IMR-90 (cell line): Measurements from ENCODE around the gene HS6ST3. TPM values are rescaled to one million over a fixed set of nuclear protein-coding genes. Genes with fewer than 3 reads are reported as not detected.

ENCODE experiments used
- ATAC-seq: fragments of 200-7000 bp; cut with Tn5 transposase; 2 replicates; pipeline ENCODE4 v1.9.1; 2020; ENCODE audit warnings: low read depth, mild to moderate bottlenecking, moderate library complexity
- BruUV-seq: library from RNA; stranded (reverse); fragments of 400-500 nt; replicated peaks from 2 replicates; lab custom pipeline; 2021; lab: Mats Ljungman, UMichigan
- CTCF ChIA-PET: fragments of 300-600 bp; formaldehyde crosslinking; extraction: SDS; loops from one replicate; lab custom pipeline; 2021; ENCODE audit warnings: antibody characterized with exemption; lab: Yijun Ruan, JAX
- POLR2A ChIA-PET: fragments of 300-600 bp; sonication (Branson Sonifier 250); formaldehyde crosslinking; loops from one replicate; lab custom pipeline; 2022; ENCODE audit warnings: antibody characterized with exemption; ENCODE audit not compliant: unreplicated experiment; lab: Charles Lee
- DNase-seq: peaks from one replicate; pipeline ENCODE4 v3.0.0; 2013
- H2AFZ ChIP-seq: replicated peaks from 2 replicates; pipeline ENCODE3; 2013; ENCODE audit warnings: low read length, mild to moderate bottlenecking; ENCODE audit not compliant: poor library complexity
- H2AK5ac ChIP-seq: 2 replicates; pipeline ENCODE4 v1.6.1; 2013; ENCODE audit warnings: low read depth, low read length, inconsistent platforms
- H2AK9ac ChIP-seq: replicated peaks from 2 replicates; pipeline ENCODE3; 2013; ENCODE audit warnings: mild to moderate bottlenecking, low read depth, low read length, moderate library complexity; ENCODE audit not compliant: poor library complexity
- H2BK120ac ChIP-seq: 2 replicates; pipeline ENCODE4 v1.6.1; 2013; ENCODE audit warnings: low read depth, low read length, inconsistent platforms
- H2BK15ac ChIP-seq: 3 replicates; pipeline ENCODE4 v1.6.1; 2013; ENCODE audit warnings: low read depth, low read length, inconsistent platforms
- H2BK20ac ChIP-seq: 2 replicates; pipeline ENCODE4 v1.6.1; 2013; ENCODE audit warnings: low read depth, mild to moderate bottlenecking, inconsistent platforms, low read length, moderate library complexity
- H2BK5ac ChIP-seq: 2 replicates; pipeline ENCODE4 v1.6.1; 2013; ENCODE audit warnings: mild to moderate bottlenecking, low read depth, low read length, inconsistent platforms; ENCODE audit not compliant: poor library complexity, severe bottlenecking
- H3K14ac ChIP-seq: replicated peaks from 2 replicates; pipeline ENCODE4 v1.6.1; 2013; ENCODE audit warnings: low read depth, low read length, inconsistent platforms
- H3K18ac ChIP-seq: 2 replicates; pipeline ENCODE4 v1.6.1; 2013; ENCODE audit warnings: low read depth, low read length, control low read depth
- H3K23ac ChIP-seq: 2 replicates; pipeline ENCODE4 v1.6.1; 2013; ENCODE audit warnings: low read depth, low read length, inconsistent platforms
- H3K27ac ChIP-seq: 2 replicates; pipeline ENCODE4 v1.5.1; 2013; ENCODE audit warnings: mild to moderate bottlenecking, control low read depth, low read length; ENCODE audit not compliant: insufficient read depth
- H3K27me3 ChIP-seq: 2 replicates; pipeline ENCODE4 v1.6.1; 2013; ENCODE audit warnings: low read length; ENCODE audit not compliant: control insufficient read depth, insufficient read depth
- H3K36me3 ChIP-seq: 2 replicates; pipeline ENCODE4 v1.6.1; 2013; ENCODE audit warnings: low read length, mixed read lengths; ENCODE audit not compliant: control insufficient read depth, insufficient read depth
- H3K4ac ChIP-seq: 2 replicates; pipeline ENCODE4 v1.6.1; 2013; ENCODE audit warnings: low read depth, low read length, inconsistent platforms
- H3K4me1 ChIP-seq: 2 replicates; pipeline ENCODE4 v1.6.1; 2013; ENCODE audit warnings: low read length, mixed read lengths; ENCODE audit not compliant: control insufficient read depth, insufficient read depth
- H3K4me2 ChIP-seq: 2 replicates; pipeline ENCODE4 v1.6.1; 2013; ENCODE audit warnings: low read depth, mild to moderate bottlenecking, control low read depth, low read length, moderate library complexity
- H3K4me3 ChIP-seq: 2 replicates; pipeline ENCODE4 v1.5.1; 2013; ENCODE audit warnings: low read depth, mild to moderate bottlenecking, control low read depth, low read length, moderate library complexity; ENCODE audit not compliant: insufficient read depth
- H3K56ac ChIP-seq: 2 replicates; pipeline ENCODE4 v1.6.1; 2013; ENCODE audit warnings: low read length, inconsistent platforms; ENCODE audit not compliant: insufficient read depth; ENCODE audit errors: extremely low read depth
- H3K79me1 ChIP-seq, 2 experiments: 2 replicates each; pipeline ENCODE4 v1.6.1; 2013; ENCODE audit warnings: low read length in 2 of 2, inconsistent platforms in 1 of 2, low read depth in 1 of 2
- H3K9ac ChIP-seq: 2 replicates; pipeline ENCODE4 v1.6.1; 2013; ENCODE audit warnings: low read depth, low read length, control low read depth
- H3K9me1 ChIP-seq: 2 replicates; pipeline ENCODE4 v1.6.1; 2013; ENCODE audit warnings: low read length, inconsistent platforms; ENCODE audit not compliant: insufficient read depth
- H3K9me3 ChIP-seq: 2 replicates; pipeline ENCODE4 v1.6.1; 2013; ENCODE audit warnings: low read length; ENCODE audit not compliant: control insufficient read depth, insufficient read depth
- H4K20me1 ChIP-seq: 2 replicates; pipeline ENCODE4 v1.6.1; 2013; ENCODE audit warnings: low read length, inconsistent platforms; ENCODE audit not compliant: insufficient read depth
- H4K5ac ChIP-seq: 2 replicates; pipeline ENCODE4 v1.6.1; 2013; ENCODE audit warnings: mild to moderate bottlenecking, low read depth, low read length, control low read depth
- H4K8ac ChIP-seq, 2 experiments: 2 replicates each; pipeline ENCODE4 v1.6.1; 2013; ENCODE audit warnings: low read depth in 2 of 2, low read length in 2 of 2, control low read depth in 1 of 2, inconsistent platforms in 1 of 2
- H4K91ac ChIP-seq: 2 replicates; pipeline ENCODE4 v1.6.1; 2013; ENCODE audit warnings: low read depth, low read length, inconsistent platforms; ENCODE audit not compliant: insufficient read depth
- BHLHE40 ChIP-seq: fragments of 150-350 bp; IDR thresholded peaks from 2 replicates; pipeline ENCODE4 v1.6.1; 2016; ENCODE audit warnings: mild to moderate bottlenecking, low read depth, low read length
- CEBPB ChIP-seq: IDR thresholded peaks from 2 replicates; pipeline ENCODE4 v1.6.1; 2012; ENCODE audit warnings: low read depth, low read length, improper control_type of control experiment
- CHD1 ChIP-seq: IDR thresholded peaks from 2 replicates; pipeline ENCODE4 v1.6.1; 2012; ENCODE audit warnings: low read depth, low read length, improper control_type of control experiment
- CTCF ChIP-seq: conservative IDR thresholded peaks from 2 replicates; pipeline ENCODE4 v1.5.1; 2012; ENCODE audit warnings: mild to moderate bottlenecking, low read depth, low read length, improper control_type of control experiment
- MAFK ChIP-seq: IDR thresholded peaks from 2 replicates; pipeline ENCODE4 v1.6.1; 2012; ENCODE audit warnings: low read depth, low read length, improper control_type of control experiment
- NFE2L2 ChIP-seq: fragments of 150-350 bp; IDR thresholded peaks from 2 replicates; pipeline ENCODE4 v1.6.1; 2016; ENCODE audit warnings: low read depth, mild to moderate bottlenecking, low read length
- POLR2A ChIP-seq: IDR thresholded peaks from 2 replicates; pipeline ENCODE4 v1.6.1; 2012; ENCODE audit warnings: mild to moderate bottlenecking, low read depth, low read length
- RAD21 ChIP-seq: IDR thresholded peaks from 2 replicates; pipeline ENCODE4 v1.6.1; 2012; ENCODE audit warnings: low read length, improper control_type of control experiment
- RCOR1 ChIP-seq: IDR thresholded peaks from 2 replicates; pipeline ENCODE4 v1.6.1; 2012; ENCODE audit warnings: mild to moderate bottlenecking, low read length, improper control_type of control experiment; ENCODE audit not compliant: insufficient replicate concordance
- SMC3 ChIP-seq: fragments of 150-350 bp; IDR thresholded peaks from 2 replicates; pipeline ENCODE4 v1.6.1; 2016; ENCODE audit warnings: low read depth, mild to moderate bottlenecking, antibody characterized with exemption, low read length, moderate library complexity
- WGBS, 2 experiments: methylation state at CpG; one replicate each; pipeline versions ENCODE4 v1.1.5 to v1.1.7; 2013; ENCODE audit warnings: missing lambda C conversion rate in 2 of 2; ENCODE audit not compliant: insufficient read length in 1 of 2; ENCODE audit errors: extremely low coverage in 2 of 2; 5-methylcytosine and 5-hydroxymethylcytosine counted together
- dilution Hi-C: fragments of 300-500 bp; cut with HindIII; formaldehyde crosslinking; loops from one replicate; pipeline ENCODE4 v1.14.3; 2018; ENCODE audit warnings: low sequenced_read_pairs; ENCODE audit not compliant: unreplicated experiment
- in situ Hi-C: fragments of 300-500 bp; cut with MboI; formaldehyde crosslinking; loops from 3 replicates; pipeline ENCODE4 v1.14.3; 2019; ENCODE audit warnings: low sequenced_read_pairs, inconsistent platforms, mixed read lengths
- intact Hi-C: fragments of 100-400 bp; cut with micrococcal nuclease; formaldehyde crosslinking; loops from 2 replicates; pipeline ENCODE4 v1.10.0; 2022
- polyA plus RNA-seq, 3 experiments: library from polyadenylated mRNA; depleted of rRNA; stranded (reverse); fragments of >200 nt; gene quantifications; 2 replicates each; pipeline ENCODE4 v1.2.3, GENCODE V29; 2012; ENCODE audit warnings: low replicate concordance in 1 of 3
- total RNA-seq: library from RNA; depleted of rRNA; stranded (reverse); fragments of >200 nt; gene quantifications from 2 replicates; pipeline ENCODE4 v1.2.3, GENCODE V29; 2012
- TF ChIP-seq, protein P1 (sequence below): fragments of 150-350 bp; IDR thresholded peaks from 2 replicates; pipeline ENCODE4 v1.6.1; 2017; ENCODE audit warnings: mild to moderate bottlenecking, antibody characterized with exemption, low read length, low read depth

Gene HS6ST3
- total and polyA plus RNA-seq, 2 of the 4 experiments (the other 2 are of a cell fraction): not detected

- CTCF ChIA-PET: no interaction called here
- Histone ChIP-seq H3K4me1 (no peaks in the 10 kb centered on the region), H2AK9ac (no peak overlapping the region), H2BK20ac (no peak overlapping the region), H3K27ac (no peak overlapping the region), H3K9me1 (no peaks in the 10 kb centered on the region), H2BK5ac (no peak overlapping the region), H2BK15ac (no peak overlapping the region), H4K20me1 (no peaks in the 10 kb centered on the region), H3K56ac (no peak overlapping the region), H2BK120ac (no peak overlapping the region), H3K14ac (no peak overlapping the region), H4K5ac (no peak overlapping the region), H3K18ac (no peak overlapping the region), H3K4me3 (no peak overlapping the region), H3K79me1 (no peaks in the 10 kb centered on the region), H4K8ac (no peak overlapping the region), H3K4ac (no peak overlapping the region), H3K4me2 (no peak overlapping the region), H3K9me3 (peaks cover 3% of the 10 kb centered on the region; the same call in 1 of the 2 replicates), H3K36me3 (no peaks in the 10 kb centered on the region), H3K23ac (no peak overlapping the region), H2AFZ (no peak overlapping the region), H3K27me3 (no peaks in the 10 kb centered on the region), H4K91ac (no peak overlapping the region), H3K9ac (no peak overlapping the region), H2AK5ac (no peak overlapping the region)
- ATAC-seq: no peak
- TF ChIP-seq CHD1: no peak
- TF ChIP-seq, protein P1, sequence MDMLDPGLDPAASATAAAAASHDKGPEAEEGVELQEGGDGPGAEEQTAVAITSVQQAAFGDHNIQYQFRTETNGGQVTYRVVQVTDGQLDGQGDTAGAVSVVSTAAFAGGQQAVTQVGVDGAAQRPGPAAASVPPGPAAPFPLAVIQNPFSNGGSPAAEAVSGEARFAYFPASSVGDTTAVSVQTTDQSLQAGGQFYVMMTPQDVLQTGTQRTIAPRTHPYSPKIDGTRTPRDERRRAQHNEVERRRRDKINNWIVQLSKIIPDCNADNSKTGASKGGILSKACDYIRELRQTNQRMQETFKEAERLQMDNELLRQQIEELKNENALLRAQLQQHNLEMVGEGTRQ: no peak
- no peak for TF ChIP-seq CEBPB
- TF ChIP-seq SMC3: no peak
- TF ChIP-seq NFE2L2: no peak
- TF ChIP-seq RCOR1: no peak
- no peak for TF ChIP-seq POLR2A
- no peak for TF ChIP-seq CTCF
- no peak for TF ChIP-seq MAFK
- no peak for TF ChIP-seq BHLHE40
- TF ChIP-seq RAD21: no peak
- in situ Hi-C loops: no loop called here
- intact Hi-C loops: no loop called here
- no peak for DNase-seq
- no TSS peak for BruUV-seq
- POLR2A ChIA-PET: no interaction called here
- dilution Hi-C loops: no loop called here
- WGBS, 2 experiments: no CpG with 5 or more reads among the region's 1 CpG
Observed at GRCh38 chr13:96503481-96503880, 413.6 kb downstream of the HS6ST3 start.
